H9 (cell line): ENCODE results near the gene ZCCHC3. TPM values are rescaled to one million over a fixed set of nuclear protein-coding genes. Genes with fewer than 3 reads are reported as not detected.

ENCODE experiments used
- DNase-seq: peaks from one replicate; pipeline ENCODE4 v3.0.0-alpha.2; 2017
- H2AFZ ChIP-seq: one replicate; pipeline ENCODE4 v1.6.1; 2013; ENCODE audit warnings: mild to moderate bottlenecking, low read length, control low read depth, moderate library complexity
- H2AK5ac ChIP-seq: 2 replicates; pipeline ENCODE4 v1.6.1; 2013; ENCODE audit warnings: low read length, control low read depth, mixed read lengths; ENCODE audit not compliant: insufficient read length
- H2BK120ac ChIP-seq: one replicate; pipeline ENCODE4 v1.6.1; 2013; ENCODE audit warnings: low read depth, mild to moderate bottlenecking, low read length, control low read depth, inconsistent platforms; ENCODE audit not compliant: poor library complexity, severe bottlenecking
- H2BK12ac ChIP-seq: 2 replicates; pipeline ENCODE4 v1.6.1; 2013; ENCODE audit warnings: low read length, control low read depth, mixed read lengths, low read depth; ENCODE audit not compliant: insufficient read length
- H2BK15ac ChIP-seq: 2 replicates; pipeline ENCODE4 v1.6.1; 2013; ENCODE audit warnings: low read depth, low read length, control low read depth
- H2BK20ac ChIP-seq: one replicate; pipeline ENCODE4 v1.6.1; 2013; ENCODE audit warnings: low read depth, mild to moderate bottlenecking, low read length, control low read depth, inconsistent platforms; ENCODE audit not compliant: poor library complexity, severe bottlenecking
- H2BK5ac ChIP-seq: 2 replicates; pipeline ENCODE4 v1.6.1; 2013; ENCODE audit warnings: low read length, control low read depth, mixed read lengths; ENCODE audit not compliant: insufficient read length
- H3K14ac ChIP-seq: 2 replicates; pipeline ENCODE4 v1.6.1; 2013; ENCODE audit warnings: low read length, control low read depth; ENCODE audit not compliant: insufficient read depth
- H3K18ac ChIP-seq: 2 replicates; pipeline ENCODE4 v1.6.1; 2013; ENCODE audit warnings: low read depth, mild to moderate bottlenecking, mixed read lengths, low read length, control low read depth; ENCODE audit not compliant: insufficient read length
- H3K23ac ChIP-seq: 2 replicates; pipeline ENCODE4 v1.6.1; 2013; ENCODE audit warnings: low read length, control low read depth, mixed read lengths, low read depth; ENCODE audit not compliant: insufficient read length
- H3K23me2 ChIP-seq: 2 replicates; pipeline ENCODE4 v1.6.1; 2013; ENCODE audit warnings: low read depth, mild to moderate bottlenecking, mixed read lengths, low read length, control low read depth; ENCODE audit not compliant: insufficient read length, poor library complexity, severe bottlenecking
- H3K27ac ChIP-seq: 2 replicates; pipeline ENCODE4 v1.5.1; 2013; ENCODE audit warnings: low read length, control low read depth, mixed read lengths, low read depth; ENCODE audit not compliant: insufficient read length
- H3K27me3 ChIP-seq: 2 replicates; pipeline ENCODE4 v1.6.1; 2013; ENCODE audit warnings: low read length, control low read depth, inconsistent platforms; ENCODE audit not compliant: insufficient read depth
- H3K4ac ChIP-seq: 2 replicates; pipeline ENCODE4 v1.6.1; 2013; ENCODE audit warnings: low read depth, mild to moderate bottlenecking, control low read depth, inconsistent platforms, low read length, moderate library complexity
- H3K4me1 ChIP-seq: 2 replicates; pipeline ENCODE4 v1.6.1; 2013; ENCODE audit warnings: low read length, control low read depth, inconsistent platforms; ENCODE audit not compliant: insufficient read depth
- H3K4me2 ChIP-seq: 2 replicates; pipeline ENCODE4 v1.6.1; 2013; ENCODE audit warnings: low read length, control low read depth, mixed read lengths; ENCODE audit not compliant: insufficient read length, insufficient read depth
- H3K56ac ChIP-seq: 2 replicates; pipeline ENCODE4 v1.6.1; 2013; ENCODE audit warnings: low read depth, mild to moderate bottlenecking, mixed read lengths, low read length, control low read depth; ENCODE audit not compliant: insufficient read length
- H3K79me1 ChIP-seq: 2 replicates; pipeline ENCODE4 v1.6.1; 2013; ENCODE audit warnings: low read depth, mild to moderate bottlenecking, moderate library complexity, low read length, control low read depth, inconsistent platforms; ENCODE audit not compliant: insufficient read depth, poor library complexity, severe bottlenecking
- H3K79me2 ChIP-seq: 2 replicates; pipeline ENCODE4 v1.6.1; 2013; ENCODE audit warnings: low read length, control low read depth, inconsistent platforms; ENCODE audit not compliant: insufficient read depth
- H3K9ac ChIP-seq: 2 replicates; pipeline ENCODE4 v1.6.1; 2013; ENCODE audit warnings: low read length, control low read depth, mixed read lengths; ENCODE audit not compliant: insufficient read length; ENCODE audit errors: extremely low read depth
- H3K9me3 ChIP-seq: one replicate; pipeline ENCODE4 v1.6.1; 2013; ENCODE audit warnings: low read depth, low read length, inconsistent platforms; ENCODE audit not compliant: control insufficient read depth
- H3T11ph ChIP-seq: one replicate; pipeline ENCODE4 v1.6.1; 2013; ENCODE audit warnings: mild to moderate bottlenecking, low read length, control low read depth, inconsistent platforms
- H4K20me1 ChIP-seq: one replicate; pipeline ENCODE4 v1.6.1; 2013; ENCODE audit not compliant: control insufficient read depth, insufficient read length, insufficient read depth
- H4K5ac ChIP-seq: 2 replicates; pipeline ENCODE4 v1.6.1; 2013; ENCODE audit warnings: low read depth, mild to moderate bottlenecking, mixed read lengths, low read length, control low read depth; ENCODE audit not compliant: insufficient read length
- H4K8ac ChIP-seq: replicated peaks from 2 replicates; pipeline ENCODE4 v1.6.1; 2013; ENCODE audit warnings: low read length, control low read depth, mixed read lengths, low read depth; ENCODE audit not compliant: insufficient read length
- H4K91ac ChIP-seq: 2 replicates; pipeline ENCODE4 v1.6.1; 2013; ENCODE audit warnings: low read depth, mild to moderate bottlenecking, moderate library complexity, mixed read lengths, low read length, control low read depth; ENCODE audit not compliant: insufficient read length
- H3K27ac Mint-ChIP-seq, 3 experiments: 2 replicates in 2 of 3; 3 replicates in 1 of 3; pipeline ENCODE4 v1.8.0; 2020 to 2021; ENCODE audit warnings: mixed read lengths in 3 of 3, mild to moderate bottlenecking in 1 of 3, moderate library complexity in 1 of 3
- H3K27me3 Mint-ChIP-seq: 2 replicates; pipeline ENCODE4 v1.8.0; 2021; ENCODE audit warnings: low read depth, mild to moderate bottlenecking, moderate library complexity, mixed read lengths
- H3K36me3 Mint-ChIP-seq, 3 experiments: 2 replicates in 2 of 3; 3 replicates in 1 of 3; pipeline ENCODE4 v1.8.0; 2020 to 2021; ENCODE audit warnings: low read depth in 3 of 3, mixed read lengths in 3 of 3; ENCODE audit not compliant: insufficient read depth in 1 of 3
- H3K4me1 Mint-ChIP-seq, 2 experiments: 2 replicates each; pipeline ENCODE4 v1.8.0; 2020; ENCODE audit warnings: mixed read lengths in 2 of 2
- H3K4me3 Mint-ChIP-seq, 2 experiments: 2 replicates in 1 of 2; 3 replicates in 1 of 2; pipeline ENCODE4 v1.8.0; 2020 to 2021; ENCODE audit warnings: mild to moderate bottlenecking in 2 of 2, mixed read lengths in 2 of 2, moderate library complexity in 1 of 2
- H3K9me3 Mint-ChIP-seq, 2 experiments: 2 replicates in 1 of 2; 3 replicates in 1 of 2; pipeline ENCODE4 v1.8.0; 2020; ENCODE audit warnings: mild to moderate bottlenecking in 2 of 2, mixed read lengths in 2 of 2, moderate library complexity in 1 of 2
- WGBS: extraction: QIAGEN DNeasy Blood & Tissue Kit; methylation state at CpG from one replicate; pipeline ENCODE4 v1.1.7; 2013; ENCODE audit warnings: missing lambda C conversion rate, low lambda C conversion rate, mixed read lengths; ENCODE audit not compliant: insufficient read length; ENCODE audit errors: extremely low coverage; 5-methylcytosine and 5-hydroxymethylcytosine counted together
- total RNA-seq: library from RNA; stranded (reverse); gene quantifications from 2 replicates; pipeline ENCODE4 v1.2.1, GENCODE V29; 2021
- TF ChIP-seq, protein P1 (sequence below): fragments of 200-600 bp; sonication (generic); conservative IDR thresholded peaks from 3 replicates; pipeline ENCODE4 v1.8.0; 2021; ENCODE audit warnings: antibody characterized with exemption, mild to moderate bottlenecking

Gene ZCCHC3
- total RNA-seq, 1 experiment from 2014 or later = 41.3 TPM

DNA sequence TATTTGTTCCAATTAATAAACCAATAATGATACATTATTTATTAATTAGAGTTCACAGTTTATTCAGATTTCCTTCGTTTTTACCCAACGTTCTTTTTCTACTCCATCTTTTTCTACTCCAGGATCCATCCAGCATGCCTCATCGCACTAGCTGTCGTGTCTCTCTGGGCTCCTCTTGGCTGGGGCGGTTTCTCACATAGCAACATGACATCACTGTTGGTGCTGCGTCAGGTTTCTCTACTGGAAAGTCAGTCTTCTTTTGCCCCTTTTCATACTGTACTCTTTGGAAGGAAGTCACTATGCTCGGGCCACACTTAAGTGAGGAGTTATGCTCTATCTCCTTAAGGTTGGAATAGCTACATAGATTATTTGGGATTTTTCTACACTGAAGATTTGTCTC is 14.2 kb downstream of the ZCCHC3 start:
- Histone ChIP-seq H2BK120ac (no peak overlapping the region), H2AFZ (no peak overlapping the region), H3K9ac (no peak overlapping the region), H3K4me1 (no peaks in the 10 kb centered on the region; the same call in 1 of the 2 replicates), H3K4ac (no peak overlapping the region), H2BK15ac (no peak overlapping the region), H3K79me2 (no peaks in the 10 kb centered on the region), H3K23ac (no peak overlapping the region), H3K18ac (no peak overlapping the region), H3K23me2 (peaks cover 9% of the 10 kb centered on the region), H2BK5ac (no peak overlapping the region), H3K4me2 (no peak overlapping the region), H4K8ac (no peak overlapping the region), H3K14ac (no peak overlapping the region), H3K56ac (no peak overlapping the region), H2AK5ac (no peak overlapping the region), H3K9me3 (no peaks in the 10 kb centered on the region), H2BK12ac (no peak overlapping the region), H4K91ac (no peak overlapping the region), H3T11ph (no peak overlapping the region), H4K5ac (no peak overlapping the region), H3K27ac (no peak overlapping the region), H3K79me1 (no peaks in the 10 kb centered on the region), H2BK20ac (no peak overlapping the region), H3K27me3 (no peaks in the 10 kb centered on the region), H4K20me1 (no peaks in the 10 kb centered on the region)
- Mint-ChIP-seq H3K9me3 (no peaks in the 10 kb centered on the region), H3K4me3 (no peak overlapping the region), H3K36me3 (no peaks in the 10 kb centered on the region; a peak in 2 of 7 replicates), H3K27ac (no peak overlapping the region), H3K4me1 (peaks cover 24 to 28% of the 10 kb centered on the region in 2 experiments), H3K27me3 (no peaks in the 10 kb centered on the region)
- no CpG with 5 or more reads among the region's 7 CpGs for WGBS
- TF ChIP-seq, protein P1, sequence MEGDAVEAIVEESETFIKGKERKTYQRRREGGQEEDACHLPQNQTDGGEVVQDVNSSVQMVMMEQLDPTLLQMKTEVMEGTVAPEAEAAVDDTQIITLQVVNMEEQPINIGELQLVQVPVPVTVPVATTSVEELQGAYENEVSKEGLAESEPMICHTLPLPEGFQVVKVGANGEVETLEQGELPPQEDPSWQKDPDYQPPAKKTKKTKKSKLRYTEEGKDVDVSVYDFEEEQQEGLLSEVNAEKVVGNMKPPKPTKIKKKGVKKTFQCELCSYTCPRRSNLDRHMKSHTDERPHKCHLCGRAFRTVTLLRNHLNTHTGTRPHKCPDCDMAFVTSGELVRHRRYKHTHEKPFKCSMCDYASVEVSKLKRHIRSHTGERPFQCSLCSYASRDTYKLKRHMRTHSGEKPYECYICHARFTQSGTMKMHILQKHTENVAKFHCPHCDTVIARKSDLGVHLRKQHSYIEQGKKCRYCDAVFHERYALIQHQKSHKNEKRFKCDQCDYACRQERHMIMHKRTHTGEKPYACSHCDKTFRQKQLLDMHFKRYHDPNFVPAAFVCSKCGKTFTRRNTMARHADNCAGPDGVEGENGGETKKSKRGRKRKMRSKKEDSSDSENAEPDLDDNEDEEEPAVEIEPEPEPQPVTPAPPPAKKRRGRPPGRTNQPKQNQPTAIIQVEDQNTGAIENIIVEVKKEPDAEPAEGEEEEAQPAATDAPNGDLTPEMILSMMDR = no peak
- DNase-seq = no peak
